Peyer's patch (tissue), 4 donors: ENCODE measurements around the gene ARL6IP4. TPM values are rescaled to one million over a fixed set of nuclear protein-coding genes. Genes with fewer than 3 reads are reported as not detected.

Source experiments
- DNase-seq, 3 donors: peaks; one replicate each; pipeline ENCODE4 v3.0.0-alpha.2; 2017 to 2019
- H3K27ac ChIP-seq, 4 donors: fragments of 200-600 bp; sonication (generic); one replicate each; pipeline ENCODE4 v1.5.1; 2016 to 2019
- H3K27me3 ChIP-seq, 2 donors: fragments of 200-600 bp; sonication (generic); one replicate each; pipeline ENCODE4 v1.5.1; 2019
- H3K36me3 ChIP-seq, 3 donors: fragments of 200-600 bp; sonication (generic); one replicate each; pipeline ENCODE4 v1.5.1; 2016 to 2019
- H3K4me1 ChIP-seq, 4 donors: fragments of 200-600 bp; sonication (generic); one replicate each; pipeline ENCODE4 v1.5.1; 2016 to 2019
- H3K4me3 ChIP-seq, 4 donors: fragments of 200-600 bp; sonication (generic); 1 replicate in 3 of 4; 2 replicates in 1 of 4; pipeline ENCODE4 v1.5.1; 2016 to 2019; ENCODE audit warnings: mild to moderate bottlenecking in 1 of 4
- H3K9me3 ChIP-seq, 4 donors: fragments of 200-600 bp; sonication (generic); one replicate each; pipeline ENCODE4 v1.5.1; 2016 to 2019; ENCODE audit warnings: mild to moderate bottlenecking in 1 of 4
- CTCF ChIP-seq, 6 experiments: fragments of 450-650 bp in 4 of 6; fragments of 200-600 bp in 2 of 6; sonication (generic) in 1 of 6; IDR thresholded peaks; one replicate each; pipeline ENCODE4 v1.5.1; 2017 to 2019; ENCODE audit warnings: antibody characterized with exemption in 6 of 6, mild to moderate bottlenecking in 3 of 6, moderate library complexity in 1 of 6
- POLR2A ChIP-seq, 2 donors: fragments of 450-650 bp; IDR thresholded peaks; one replicate each; pipeline ENCODE4 v1.5.1; 2017; ENCODE audit warnings: antibody characterized with exemption in 2 of 2, mild to moderate bottlenecking in 2 of 2, moderate library complexity in 2 of 2
- total RNA-seq, 4 donors: library from RNA; depleted of rRNA; stranded (reverse); fragments of >200 nt; gene quantifications; one replicate each; pipeline ENCODE4 v1.1.0, GENCODE V29; 2016

ARL6IP4 gene
- total RNA-seq, 4 donors from 2014 or later, result 155 to 216 (median 180) TPM

DNA sequence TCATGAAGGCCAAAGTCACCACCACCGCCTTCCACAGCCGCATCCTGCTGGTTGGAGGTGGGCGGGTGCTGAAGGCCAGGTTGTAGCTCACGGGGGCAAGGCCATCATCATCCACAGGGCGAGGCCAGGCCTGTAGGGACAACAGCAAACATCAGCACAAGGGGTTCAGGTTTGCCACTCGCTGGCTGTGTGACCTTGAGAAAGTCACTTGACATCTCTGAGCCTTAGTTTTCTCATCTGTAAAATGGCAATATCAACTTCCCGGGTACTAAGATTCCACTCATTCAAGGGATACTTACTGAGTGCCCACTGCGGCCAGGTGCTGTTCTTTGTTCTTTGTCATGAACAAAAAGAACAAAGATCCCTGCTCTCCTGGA lies 20.3 kb upstream of the ARL6IP4 start:
- H3K27me3 ChIP-seq, result no peaks in the 10 kb centered on the region
- DNase-seq, result no peak
- no peaks in the 10 kb centered on the region for H3K9me3 ChIP-seq
- peaks cover 0 to 12% (median 0%) of the 10 kb centered on the region in 3 donors for H3K36me3 ChIP-seq
- no peak overlapping the region for H3K4me3 ChIP-seq
- peaks cover 0 to 31% (median 6%) of the 10 kb centered on the region in 4 donors for H3K4me1 ChIP-seq
- H3K27ac ChIP-seq, result no peak overlapping the region
- TF ChIP-seq POLR2A (IDR thresholded peaks at IDR 0.05), result no peak
- TF ChIP-seq CTCF (IDR thresholded peaks at IDR 0.05), result no peak

DNA sequence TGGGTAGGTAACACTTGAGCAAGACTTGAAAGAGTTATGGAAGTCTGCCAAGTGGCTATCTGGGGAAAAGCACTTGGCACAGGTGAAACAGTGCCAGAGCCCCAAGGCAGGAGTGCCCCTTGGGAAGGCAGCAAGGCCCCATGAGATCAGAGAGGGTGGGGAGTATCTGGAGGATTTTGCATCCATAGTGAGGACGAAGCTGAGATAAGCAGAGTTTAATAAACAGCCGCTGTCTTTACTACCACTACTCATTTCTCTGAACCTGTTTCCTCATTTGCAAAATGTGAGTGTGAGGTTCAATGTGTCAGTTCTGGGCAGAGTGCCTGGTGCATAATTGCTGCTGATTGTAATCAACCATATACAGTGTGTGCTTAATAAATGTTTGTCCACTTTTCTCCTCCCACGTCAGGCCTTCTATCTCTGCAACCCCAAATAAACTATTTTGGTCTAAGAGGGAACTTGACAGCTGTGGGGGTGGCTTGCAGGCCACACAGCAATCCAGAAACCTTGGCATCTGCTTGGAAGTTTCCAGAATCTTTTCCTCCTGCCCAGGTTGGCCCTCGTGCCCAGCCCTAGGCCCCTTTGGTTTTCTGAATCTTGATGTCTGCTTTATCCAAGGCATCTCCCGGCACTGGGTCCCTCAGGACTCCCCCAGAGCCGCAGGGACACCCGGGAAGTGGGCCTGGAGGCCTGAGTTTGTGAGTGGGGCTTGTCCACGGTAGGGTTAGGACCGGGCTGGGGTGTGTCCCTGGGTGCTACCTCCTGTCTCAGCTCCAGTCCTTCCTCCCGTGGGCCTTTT lies 18.8 kb upstream of the ARL6IP4 start:
- Histone ChIP-seq H3K4me3 (no peak overlapping the region), H3K36me3 (peaks cover 0 to 12% (median 0%) of the 10 kb centered on the region in 3 donors), H3K4me1 (peaks cover 6 to 45% (median 12%) of the 10 kb centered on the region in 4 donors), H3K27me3 (no peaks in the 10 kb centered on the region), H3K27ac (peak overlapping the region in 3 of 4 donors; percentile 28 to 77 (median 65)), H3K9me3 (no peaks in the 10 kb centered on the region)
- DNase-seq, result peak in 2 of 3 donors; percentile 57 to 83
- TF ChIP-seq POLR2A (IDR thresholded peaks at IDR 0.05) (no peak), CTCF (IDR thresholded peaks at IDR 0.05) (no peak)

- Histone ChIP-seq H3K27me3 (no peaks in the 10 kb centered on the region), H3K4me3 (no peak overlapping the region), H3K27ac (no peak overlapping the region), H3K4me1 (peaks cover 6 to 47% (median 12%) of the 10 kb centered on the region in 4 donors), H3K9me3 (no peaks in the 10 kb centered on the region), H3K36me3 (peaks cover 0 to 12% (median 0%) of the 10 kb centered on the region in 3 donors)
- peak in 1 of 3 donors; percentile 51 for DNase-seq
- TF ChIP-seq POLR2A (IDR thresholded peaks at IDR 0.05) (no peak), CTCF (IDR thresholded peaks at IDR 0.05) (no peak)
Measured at GRCh38 chr12:122963941-122964265, 16.6 kb upstream of the ARL6IP4 start.

- Histone ChIP-seq H3K36me3 (peaks cover 0 to 6% (median 0%) of the 10 kb centered on the region in 3 donors), H3K9me3 (no peaks in the 10 kb centered on the region), H3K4me1 (peaks cover 6 to 47% (median 12%) of the 10 kb centered on the region in 4 donors), H3K27me3 (no peaks in the 10 kb centered on the region), H3K4me3 (no peak overlapping the region), H3K27ac (no peak overlapping the region)
- no peak for TF ChIP-seq CTCF (IDR thresholded peaks at IDR 0.05)
- TF ChIP-seq POLR2A (IDR thresholded peaks at IDR 0.05), result no peak
- no peak for DNase-seq
Measured at GRCh38 chr12:122964439-122965257, 15.8 kb upstream of the ARL6IP4 start.

DNA sequence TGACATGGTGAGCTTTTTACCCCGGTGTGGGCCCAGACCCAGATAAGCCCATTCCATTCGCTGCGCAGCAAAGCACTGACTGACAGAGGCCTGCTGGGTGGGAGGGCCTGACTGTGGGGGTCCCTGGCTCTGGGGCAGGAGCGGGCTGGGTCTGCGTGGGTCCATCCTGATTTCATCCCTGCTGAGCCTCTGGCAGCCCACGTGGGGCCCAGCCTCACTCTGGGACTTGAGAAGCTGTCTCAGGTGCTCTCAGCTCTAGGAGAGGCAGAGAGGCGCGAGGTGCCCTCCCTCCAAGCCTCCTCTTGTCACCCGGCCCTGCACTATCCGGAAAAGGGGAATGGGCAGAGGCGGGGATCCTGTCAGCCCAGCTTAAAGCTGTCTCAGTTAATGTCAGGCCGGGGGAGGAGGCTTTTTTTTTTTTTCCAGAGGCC lies 15.1 kb upstream of the ARL6IP4 start:
- DNase-seq, result no peak
- Histone ChIP-seq H3K9me3 (no peaks in the 10 kb centered on the region), H3K4me3 (peak overlapping the region in 1 of 4 donors; percentile 65), H3K27ac (peak overlapping the region in 2 of 4 donors; percentile 39 to 71), H3K27me3 (no peaks in the 10 kb centered on the region), H3K4me1 (peaks cover 6 to 47% (median 12%) of the 10 kb centered on the region in 4 donors), H3K36me3 (no peaks in the 10 kb centered on the region)
- TF ChIP-seq CTCF (IDR thresholded peaks at IDR 0.05) (no peak), POLR2A (IDR thresholded peaks at IDR 0.05) (no peak)
